HepG2 (cell line): ENCODE data around the gene NEK9. TPM values are rescaled to one million over a fixed set of nuclear protein-coding genes. Genes with fewer than 3 reads are reported as not detected.

Experiments used
- BORCS8-MEF2B ChIP-seq: sonication (generic); formaldehyde crosslinking; IDR thresholded peaks from 2 replicates; pipeline ENCODE4 v1.8.0; 2022; ENCODE audit warnings: mild to moderate bottlenecking, missing genetic modification reagents
- CENPT ChIP-seq: sonication (generic); formaldehyde crosslinking; IDR thresholded peaks from 2 replicates; pipeline ENCODE4 v1.8.0; 2022; ENCODE audit warnings: low read depth, mild to moderate bottlenecking, moderate library complexity, missing genetic modification reagents
- ERF ChIP-seq: IDR thresholded peaks from 2 replicates; pipeline ENCODE4 v1.6.1; 2018; ENCODE audit warnings: missing biosample characterization, missing genetic modification reagents
- EZH2 ChIP-seq: conservative IDR thresholded peaks from 2 replicates; pipeline ENCODE4 v1.6.1; 2012; ENCODE audit warnings: mild to moderate bottlenecking, low read depth, low read length, moderate library complexity
- FOXC1 ChIP-seq: sonication (generic); formaldehyde crosslinking; IDR thresholded peaks from 2 replicates; pipeline ENCODE4 v1.8.0; 2022; ENCODE audit warnings: mild to moderate bottlenecking, missing genetic modification reagents, borderline replicate concordance
- HNF4A ChIP-seq: sonication (generic); formaldehyde crosslinking; IDR thresholded peaks from 2 replicates; pipeline ENCODE4 v1.4.0; 2020; ENCODE audit warnings: missing genetic modification reagents
- MEIS1 ChIP-seq: sonication (generic); formaldehyde crosslinking; IDR thresholded peaks from 2 replicates; pipeline ENCODE4 v1.9.0; 2021; ENCODE audit warnings: mild to moderate bottlenecking, missing genetic modification reagents, moderate library complexity, borderline replicate concordance
- PLRG1 ChIP-seq: fragments of 450-650 bp; conservative IDR thresholded peaks from 2 replicates; pipeline ENCODE4 v1.6.1; 2016
- RBM39 ChIP-seq: fragments of 200-400 bp; formaldehyde crosslinking; IDR thresholded peaks from one replicate; pipeline ENCODE4 v1.6.1; 2018; ENCODE audit warnings: antibody characterized with exemption, mild to moderate bottlenecking, low read depth, low read length; ENCODE audit not compliant: poor library complexity, severe bottlenecking
- RCOR2 ChIP-seq: IDR thresholded peaks from 2 replicates; pipeline ENCODE4 v1.6.1; 2016; ENCODE audit warnings: missing biosample characterization, missing genetic modification reagents
- RFXANK ChIP-seq: IDR thresholded peaks from 2 replicates; pipeline ENCODE4 v1.6.1; 2016
- SIX4 ChIP-seq: sonication (generic); formaldehyde crosslinking; IDR thresholded peaks from 2 replicates; pipeline ENCODE4 v1.4.0; 2020; ENCODE audit warnings: missing genetic modification reagents
- SOX13 ChIP-seq, 3 experiments: fragments of 450-650 bp in 1 of 3; sonication (generic) in 1 of 3; formaldehyde crosslinking in 1 of 3; IDR thresholded peaks in 2 of 3; conservative IDR thresholded peaks in 1 of 3; 2 replicates each; pipeline versions ENCODE4 v1.5.0 to v1.6.1; 2016 to 2020; ENCODE audit warnings: antibody characterized with exemption in 1 of 3, mild to moderate bottlenecking in 1 of 3, missing compliant biosample characterization in 1 of 3, missing genetic modification reagents in 1 of 3, moderate library complexity in 1 of 3
- SRY ChIP-seq: sonication (generic); formaldehyde crosslinking; IDR thresholded peaks from 2 replicates; pipeline ENCODE4 v1.8.0; 2022; ENCODE audit warnings: mild to moderate bottlenecking, missing genetic modification reagents
- TMF1 ChIP-seq: sonication (generic); formaldehyde crosslinking; IDR thresholded peaks from 2 replicates; pipeline ENCODE4 v1.8.1; 2022; ENCODE audit warnings: low read depth, missing genetic modification reagents
- TOPORS ChIP-seq: sonication (generic); formaldehyde crosslinking; IDR thresholded peaks from 2 replicates; pipeline ENCODE4 v1.8.0; 2023; ENCODE audit warnings: mild to moderate bottlenecking, missing genetic modification reagents
- ZFX ChIP-seq: sonication (generic); formaldehyde crosslinking; IDR thresholded peaks from 2 replicates; pipeline ENCODE4 v1.4.0; 2020; ENCODE audit warnings: mild to moderate bottlenecking, low read depth, missing genetic modification reagents, moderate library complexity
- ZNF17 ChIP-seq: sonication (generic); formaldehyde crosslinking; IDR thresholded peaks from 2 replicates; pipeline ENCODE4 v1.5.0; 2020; ENCODE audit warnings: mild to moderate bottlenecking, missing genetic modification reagents
- ZNF225 ChIP-seq: sonication (generic); formaldehyde crosslinking; IDR thresholded peaks from 2 replicates; pipeline ENCODE4 v1.4.0; 2020; ENCODE audit warnings: mild to moderate bottlenecking, missing genetic modification reagents
- ZNF292 ChIP-seq: sonication (generic); formaldehyde crosslinking; IDR thresholded peaks from 2 replicates; pipeline ENCODE4 v1.8.1; 2022; ENCODE audit warnings: mild to moderate bottlenecking, low read depth, missing genetic modification reagents, borderline replicate concordance
- polyA plus RNA-seq, 8 experiments: library from polyadenylated mRNA; depleted of rRNA in 3 of 8; stranded (reverse) in 7 of 8; unstranded in 1 of 8; fragments of >200 nt; fragmentation: Illumina TruSeq in 4 of 8; extraction: Trizol in 4 of 8; gene quantifications; 2 replicates each; pipeline versions ENCODE4 v1.2.1 to v1.2.3, GENCODE V29; 2011 to 2016; ENCODE audit warnings: low read depth in 4 of 8, missing spikeins in 1 of 8, mixed read lengths in 1 of 8; ENCODE audit not compliant: insufficient read depth in 1 of 8
- total RNA-seq, 5 experiments: library from RNA; depleted of rRNA; stranded (reverse); fragments of >200 nt; fragmentation: Illumina TruSeq; extraction: Trizol; gene quantifications; 2 replicates each; pipeline ENCODE4 v1.2.3, GENCODE V29; 2016; ENCODE audit warnings: low read depth in 1 of 5
- TF ChIP-seq, protein P1 (sequence below): sonication (generic); formaldehyde crosslinking; IDR thresholded peaks from 2 replicates; pipeline ENCODE4 v1.8.0; 2022; ENCODE audit warnings: mild to moderate bottlenecking, missing genetic modification reagents; ENCODE audit not compliant: insufficient replicate concordance
- TF ChIP-seq, protein P2 (sequence below): sonication (generic); formaldehyde crosslinking; IDR thresholded peaks from 2 replicates; pipeline ENCODE4 v1.4.0; 2020; ENCODE audit warnings: missing genetic modification reagents, mild to moderate bottlenecking, borderline replicate concordance
- TF ChIP-seq, protein P3 (sequence below): IDR thresholded peaks from 2 replicates; pipeline ENCODE4 v1.6.1; 2016
- TF ChIP-seq, protein P4 (sequence below): sonication (generic); formaldehyde crosslinking; IDR thresholded peaks from 2 replicates; pipeline ENCODE4 v1.4.0; 2020; ENCODE audit warnings: missing genetic modification reagents, low read depth, mild to moderate bottlenecking, borderline replicate concordance

The NEK9 gene
- total and polyA plus RNA-seq, 2 of the 13 experiments (the other 11 are each of a cell fraction or from before 2014, with no cell fraction given): 16.5 to 27.3 TPM

DNA sequence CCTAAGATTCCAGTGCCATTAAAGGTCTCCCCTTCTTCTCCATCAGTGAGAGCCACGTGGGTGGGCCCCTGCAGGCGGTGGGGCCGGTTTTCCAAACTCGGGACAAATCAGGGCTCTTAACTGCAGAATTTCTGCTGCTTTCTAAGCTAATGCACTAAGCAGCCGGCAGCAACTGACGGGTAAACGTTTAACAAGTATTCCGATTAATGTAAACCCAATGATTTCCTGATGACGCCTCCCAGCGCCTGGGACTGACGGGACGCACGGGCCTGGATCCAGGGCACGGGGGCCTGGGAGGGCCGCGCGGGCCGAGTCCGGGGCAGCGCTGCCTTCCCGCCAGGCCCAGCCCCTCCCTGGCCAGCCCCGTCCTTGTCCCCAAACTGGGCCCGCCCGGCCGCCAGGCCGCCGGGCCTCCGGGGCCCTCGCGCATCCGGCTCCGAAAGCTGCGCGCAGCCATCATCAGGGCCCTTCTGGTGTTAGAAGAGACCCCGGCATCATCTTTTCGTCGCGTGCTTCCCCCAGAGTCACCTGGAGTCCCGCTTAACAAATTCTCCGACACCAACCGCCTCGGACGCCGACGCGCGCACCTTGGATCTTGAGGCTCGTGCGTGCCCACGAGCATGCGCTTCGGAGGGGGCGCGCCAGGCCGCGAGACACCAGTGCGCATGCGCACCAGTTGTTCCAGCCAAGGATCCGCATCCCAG, 75.8 kb downstream of the NEK9 start, which contains the start of gene MLH3 (continued):
- TF ChIP-seq, protein P1, sequence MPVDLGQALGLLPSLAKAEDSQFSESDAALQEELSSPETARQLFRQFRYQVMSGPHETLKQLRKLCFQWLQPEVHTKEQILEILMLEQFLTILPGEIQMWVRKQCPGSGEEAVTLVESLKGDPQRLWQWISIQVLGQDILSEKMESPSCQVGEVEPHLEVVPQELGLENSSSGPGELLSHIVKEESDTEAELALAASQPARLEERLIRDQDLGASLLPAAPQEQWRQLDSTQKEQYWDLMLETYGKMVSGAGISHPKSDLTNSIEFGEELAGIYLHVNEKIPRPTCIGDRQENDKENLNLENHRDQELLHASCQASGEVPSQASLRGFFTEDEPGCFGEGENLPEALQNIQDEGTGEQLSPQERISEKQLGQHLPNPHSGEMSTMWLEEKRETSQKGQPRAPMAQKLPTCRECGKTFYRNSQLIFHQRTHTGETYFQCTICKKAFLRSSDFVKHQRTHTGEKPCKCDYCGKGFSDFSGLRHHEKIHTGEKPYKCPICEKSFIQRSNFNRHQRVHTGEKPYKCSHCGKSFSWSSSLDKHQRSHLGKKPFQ: no peak
- TF ChIP-seq, protein P2, sequence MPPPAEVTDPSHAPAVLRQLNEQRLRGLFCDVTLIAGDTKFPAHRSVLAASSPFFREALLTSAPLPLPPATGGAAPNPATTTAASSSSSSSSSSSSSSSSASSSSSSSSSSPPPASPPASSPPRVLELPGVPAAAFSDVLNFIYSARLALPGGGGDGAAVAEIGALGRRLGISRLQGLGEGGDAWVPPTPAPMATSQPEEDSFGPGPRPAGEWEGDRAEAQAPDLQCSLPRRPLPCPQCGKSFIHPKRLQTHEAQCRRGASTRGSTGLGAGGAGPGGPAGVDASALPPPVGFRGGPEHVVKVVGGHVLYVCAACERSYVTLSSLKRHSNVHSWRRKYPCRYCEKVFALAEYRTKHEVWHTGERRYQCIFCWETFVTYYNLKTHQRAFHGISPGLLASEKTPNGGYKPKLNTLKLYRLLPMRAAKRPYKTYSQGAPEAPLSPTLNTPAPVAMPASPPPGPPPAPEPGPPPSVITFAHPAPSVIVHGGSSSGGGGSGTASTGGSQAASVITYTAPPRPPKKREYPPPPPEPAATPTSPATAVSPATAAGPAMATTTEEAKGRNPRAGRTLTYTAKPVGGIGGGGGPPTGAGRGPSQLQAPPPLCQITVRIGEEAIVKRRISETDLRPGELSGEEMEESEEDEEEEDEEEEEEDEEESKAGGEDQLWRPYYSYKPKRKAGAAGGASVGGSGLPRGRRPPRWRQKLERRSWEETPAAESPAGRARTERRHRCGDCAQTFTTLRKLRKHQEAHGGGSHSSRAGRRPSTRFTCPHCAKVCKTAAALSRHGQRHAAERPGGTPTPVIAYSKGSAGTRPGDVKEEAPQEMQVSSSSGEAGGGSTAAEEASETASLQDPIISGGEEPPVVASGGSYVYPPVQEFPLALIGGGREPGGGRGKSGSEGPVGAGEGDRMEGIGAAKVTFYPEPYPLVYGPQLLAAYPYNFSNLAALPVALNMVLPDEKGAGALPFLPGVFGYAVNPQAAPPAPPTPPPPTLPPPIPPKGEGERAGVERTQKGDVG (CRISPR knock-in tag): no peak
- TF ChIP-seq ZNF225 (CRISPR knock-in tag) (peak; percentile 58; the same call in 1 of the 2 replicates), ZNF17 (no peak), SOX13 (IDR thresholded peaks at IDR 0.05) (no peak), SOX13 (CRISPR knock-in tag; conservative IDR thresholded peaks at IDR 0.05 in 1 of 2, IDR thresholded peaks at IDR 0.05 in 1 of 2) (no peak), TOPORS (CRISPR knock-in tag) (peak; percentile 34; the same call in 1 of the 2 replicates), RFXANK (CRISPR knock-in tag) (peak; percentile 32; the same call in 1 of the 2 replicates), BORCS8-MEF2B (CRISPR knock-in tag) (no peak; the same call in none of the 2 replicates), ERF (CRISPR knock-in tag) (peak; percentile 87), RBM39 (no peak), RCOR2 (0 out of 2 replicates have a peak, but pooled peaks have one; percentile 29), FOXC1 (CRISPR knock-in tag) (peak; percentile 78), ZNF292 (no peak), SIX4 (CRISPR knock-in tag) (no peak), PLRG1 (no peak), HNF4A (CRISPR knock-in tag) (0 out of 2 replicates have a peak, but pooled peaks have one; percentile 9), ZFX (CRISPR knock-in tag) (peak; percentile 94), TMF1 (CRISPR knock-in tag) (no peak), CENPT (CRISPR knock-in tag) (no peak), EZH2 (no peak), SRY (CRISPR knock-in tag) (peak; percentile 90), MEIS1 (CRISPR knock-in tag) (no peak)
- TF ChIP-seq, protein P3, sequence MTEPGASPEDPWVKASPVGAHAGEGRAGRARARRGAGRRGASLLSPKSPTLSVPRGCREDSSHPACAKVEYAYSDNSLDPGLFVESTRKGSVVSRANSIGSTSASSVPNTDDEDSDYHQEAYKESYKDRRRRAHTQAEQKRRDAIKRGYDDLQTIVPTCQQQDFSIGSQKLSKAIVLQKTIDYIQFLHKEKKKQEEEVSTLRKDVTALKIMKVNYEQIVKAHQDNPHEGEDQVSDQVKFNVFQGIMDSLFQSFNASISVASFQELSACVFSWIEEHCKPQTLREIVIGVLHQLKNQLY (CRISPR knock-in tag): no peak
- TF ChIP-seq, protein P4, sequence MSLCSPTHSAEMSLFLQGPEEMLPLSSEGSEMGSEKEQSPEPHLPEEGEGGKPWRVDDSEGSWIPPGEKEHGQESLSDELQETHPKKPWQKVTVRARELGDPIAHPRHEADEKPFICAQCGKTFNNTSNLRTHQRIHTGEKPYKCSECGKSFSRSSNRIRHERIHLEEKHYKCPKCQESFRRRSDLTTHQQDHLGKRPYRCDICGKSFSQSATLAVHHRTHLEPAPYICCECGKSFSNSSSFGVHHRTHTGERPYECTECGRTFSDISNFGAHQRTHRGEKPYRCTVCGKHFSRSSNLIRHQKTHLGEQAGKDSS (CRISPR knock-in tag): no peak
